HG03280 (cell line): ENCODE results near the gene ZC3H11A.

Experiments used
- ATAC-seq: cut with Tn5 transposase; IDR thresholded peaks from one replicate; pipeline ENCODE4 v1.9.1; 2021; ENCODE audit warnings: mild to moderate bottlenecking, moderate library complexity; ENCODE audit not compliant: unreplicated experiment

Gene ZC3H11A

DNA sequence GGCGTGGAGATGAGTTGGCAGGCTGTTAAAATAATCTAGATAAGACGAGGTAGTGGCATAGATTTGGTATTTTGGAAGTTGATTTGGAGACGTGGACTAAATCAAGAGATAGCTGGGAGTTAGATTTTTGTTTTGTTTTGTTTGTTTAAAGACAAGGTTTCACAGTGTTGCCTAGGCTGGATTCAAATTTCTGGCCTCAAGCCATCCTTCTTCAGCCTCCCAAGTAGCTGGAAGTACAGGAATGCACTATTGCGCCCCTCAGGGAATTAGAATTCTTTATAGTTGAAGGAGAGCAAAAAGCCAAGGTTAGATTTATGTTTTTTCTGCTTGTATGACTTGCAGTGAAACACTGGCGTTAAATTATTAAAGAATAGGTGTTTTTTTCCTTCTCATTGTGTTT lies 43.7 kb downstream of the ZC3H11A start:
- no peak for ATAC-seq

DNA sequence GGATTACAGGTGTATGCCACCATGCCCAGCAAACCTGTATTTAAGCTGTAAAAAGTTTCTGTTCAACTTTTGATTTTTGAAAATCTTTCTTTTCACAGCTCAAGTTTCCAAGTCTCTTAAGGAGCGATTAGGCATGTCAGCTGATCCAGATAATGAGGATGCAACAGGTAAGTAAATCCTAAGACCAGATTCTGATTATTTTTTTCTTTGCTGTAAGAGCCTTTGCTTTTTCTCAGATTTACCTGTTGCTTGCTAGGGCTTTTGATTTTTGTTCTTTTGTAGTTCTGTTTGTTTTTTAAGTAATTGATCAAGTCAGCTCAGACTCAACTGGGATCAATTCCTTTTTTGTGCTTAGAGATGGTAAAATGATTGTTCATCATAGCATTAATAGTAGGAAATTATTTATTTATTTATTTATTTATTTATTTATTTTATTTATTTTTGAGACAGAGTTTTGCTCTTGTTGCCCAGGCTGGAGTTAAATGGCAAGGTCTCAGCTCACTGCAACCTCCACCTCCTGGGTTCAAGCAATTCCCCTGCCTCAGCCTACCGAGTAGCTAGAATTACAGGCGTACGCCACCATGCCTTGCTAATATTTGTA lies 44.9 kb downstream of the ZC3H11A start:
- no peak for ATAC-seq

DNA sequence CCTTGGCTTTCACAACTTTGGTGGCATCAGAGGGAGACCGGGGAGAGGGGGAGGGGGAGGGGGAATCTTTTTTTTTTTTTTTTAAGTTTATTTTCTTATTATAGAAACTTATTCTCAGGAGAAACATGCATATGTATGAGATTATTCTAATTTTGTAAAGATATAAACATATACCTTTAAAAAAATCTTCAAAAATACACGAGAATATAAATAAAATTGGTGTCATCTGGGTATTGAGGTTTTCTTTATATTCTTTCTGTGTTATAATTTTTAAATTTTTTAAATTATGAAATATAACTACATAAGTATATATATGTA lies 47.1 kb downstream of the ZC3H11A start:
- ATAC-seq, result no peak

DNA sequence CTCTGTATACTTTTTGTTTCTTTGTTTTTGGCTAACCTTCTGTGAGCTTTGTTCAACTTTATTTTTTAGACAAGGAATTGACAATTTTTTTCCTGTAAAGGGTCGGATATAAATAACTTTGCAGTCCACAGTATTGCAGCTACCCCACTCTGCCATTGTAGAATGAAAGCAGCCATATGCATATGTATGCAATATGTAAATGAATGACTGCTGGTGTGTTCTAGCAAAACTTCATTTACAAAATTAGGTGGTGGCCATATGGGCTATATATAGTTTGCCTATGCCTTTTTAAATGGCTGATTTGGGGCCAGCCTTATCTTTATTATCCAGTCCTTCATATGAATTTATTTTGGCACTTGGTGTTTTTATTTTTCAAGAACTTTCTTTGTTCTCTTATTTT lies 48.0 kb downstream of the ZC3H11A start:
- ATAC-seq, result no peak
